Measurements from ENCODE around the gene POU6F2. TPM values are rescaled to one million over a fixed set of nuclear protein-coding genes. Genes with fewer than 3 reads are reported as not detected.
A peak's percentile ranks its signal among the peaks of the same experiment; 100 is the strongest.

Gene POU6F2
- polyA plus RNA-seq, 12 donors: 0.05 to 0.23 (median 0.11) TPM; not detected in 5

DNA sequence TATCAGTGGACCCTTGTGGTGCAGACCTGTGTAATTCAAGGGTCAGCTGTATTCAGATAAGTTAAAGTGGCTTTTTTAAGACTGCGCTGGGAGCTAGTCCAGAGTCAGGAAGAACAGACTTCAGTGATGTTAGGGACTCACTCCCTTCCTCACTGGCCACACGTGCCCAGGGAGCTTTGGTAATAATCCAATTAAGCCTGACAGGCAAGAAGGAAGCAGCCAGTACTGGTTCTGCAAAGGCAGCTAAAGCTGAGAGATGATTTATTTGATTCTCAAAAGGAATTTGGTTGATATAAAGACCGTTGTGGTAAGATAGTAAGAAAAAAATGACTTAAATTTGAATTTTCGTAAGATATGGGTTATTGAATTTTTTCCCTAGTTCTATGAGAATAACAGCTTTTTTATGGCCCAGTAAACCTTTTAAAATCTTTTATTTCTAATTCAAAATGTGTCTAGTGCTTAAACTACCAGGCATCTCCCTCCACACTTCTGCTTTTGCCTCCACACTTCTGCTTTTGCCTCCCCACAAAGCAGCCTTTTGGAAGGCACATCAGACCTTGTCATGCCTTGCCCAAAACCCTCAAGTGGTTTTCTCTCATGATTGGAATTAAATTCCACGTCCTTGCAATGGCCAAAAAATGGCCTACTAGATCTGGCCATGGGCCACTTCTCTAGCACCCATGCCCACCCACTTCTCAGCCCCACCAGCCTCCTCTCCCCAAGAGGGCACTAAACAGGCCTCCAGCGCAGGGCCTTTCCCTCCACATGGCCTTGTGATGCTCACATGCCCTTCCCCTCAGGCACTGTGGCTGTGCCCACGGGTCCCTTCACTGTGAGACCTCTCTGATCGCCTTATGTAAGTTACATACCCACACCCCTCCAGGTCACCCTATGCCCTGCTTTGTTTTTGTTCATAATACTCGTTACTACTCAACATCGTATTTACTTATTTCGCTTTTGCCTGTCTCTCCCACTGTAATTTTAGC lies 92.5 kb downstream of the POU6F2 start:
- no peak for DNase-seq

DNA sequence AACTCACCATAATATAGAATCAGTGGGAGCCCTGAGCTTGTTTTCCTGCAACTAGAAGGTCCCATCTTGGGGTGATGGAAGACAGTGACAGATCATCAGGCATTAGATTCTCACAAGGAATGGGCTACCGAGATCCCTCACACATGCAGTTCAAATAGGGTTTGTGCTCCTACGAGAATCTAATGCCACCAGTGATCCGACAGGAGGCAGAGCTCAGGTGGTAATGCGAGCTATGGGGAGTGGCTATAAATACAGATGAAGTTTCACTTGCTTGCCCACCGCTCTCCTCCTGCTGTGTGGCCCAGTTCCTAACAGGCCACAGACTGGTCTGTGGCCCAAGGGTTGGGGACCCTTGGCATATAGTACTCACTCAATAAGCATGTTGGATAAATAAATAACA lies 93.4 kb downstream of the POU6F2 start:
- DNase-seq: no peak

DNA sequence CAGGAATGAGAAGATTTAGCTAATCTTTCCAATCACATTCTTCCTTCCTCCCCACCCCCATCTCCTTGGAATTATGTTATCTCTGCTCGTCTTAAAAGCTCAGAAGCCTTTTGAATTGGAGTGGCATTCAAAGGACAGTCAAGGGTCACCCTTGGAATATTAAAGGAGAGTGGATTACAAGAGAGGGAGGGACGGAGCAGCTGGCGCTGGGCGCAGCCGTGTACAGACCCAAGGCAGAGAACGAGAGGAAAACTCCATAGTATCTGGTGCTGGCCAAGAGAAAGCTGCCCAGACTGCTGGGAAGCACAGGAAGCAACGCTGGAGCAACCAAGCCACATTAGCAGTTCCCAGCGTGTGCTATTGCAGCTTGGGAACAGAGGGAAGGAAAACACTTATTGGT lies 95.7 kb downstream of the POU6F2 start:
- DNase-seq: peak; percentile 19

DNA sequence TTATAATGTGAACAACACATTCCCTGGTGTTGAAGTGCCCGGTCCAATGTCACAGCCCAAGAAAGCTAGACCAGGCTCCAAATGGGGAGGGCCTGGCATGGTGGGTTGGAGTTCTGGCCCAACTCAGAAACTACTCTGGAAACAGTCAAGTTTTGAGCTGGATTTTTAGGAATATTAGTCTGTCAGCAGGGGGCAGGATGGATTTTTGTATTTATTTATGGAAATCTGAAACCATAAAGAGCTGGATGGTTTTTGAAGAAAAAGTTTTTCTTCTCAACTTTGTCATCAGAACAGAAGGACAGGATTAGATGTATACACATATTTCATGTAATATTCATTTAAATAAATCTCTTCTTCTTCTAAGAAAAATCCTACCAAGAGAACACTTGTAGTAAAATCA lies 97.5 kb downstream of the POU6F2 start:
- no peak for DNase-seq

DNA sequence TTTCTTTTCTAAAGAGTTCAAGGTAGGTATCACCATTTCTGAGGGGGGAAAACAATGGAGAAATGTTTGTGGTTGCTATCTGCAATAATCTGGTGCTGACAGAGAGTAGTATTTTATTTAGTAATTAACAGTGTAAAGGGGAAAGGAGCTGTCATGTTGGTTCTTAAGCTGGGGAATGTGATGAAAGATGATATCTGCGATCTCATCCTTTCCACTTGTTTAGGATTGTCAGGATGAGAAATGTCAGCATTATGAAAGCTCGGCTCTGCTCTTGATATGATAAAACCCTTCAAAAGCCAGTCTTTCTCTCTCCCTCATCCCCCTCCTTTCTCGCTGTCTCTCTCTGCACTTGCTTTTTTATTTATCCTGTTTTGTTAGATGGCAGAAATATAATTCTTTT lies 106.1 kb downstream of the POU6F2 start:
- DNase-seq: no peak

- no peak for DNase-seq
Measured at GRCh38 chr7:39084349-39084748, 106.6 kb downstream of the POU6F2 start.

- DNase-seq: no peak
Measured at GRCh38 chr7:39085189-39085588, 107.5 kb downstream of the POU6F2 start.

GRCh38 chr7:39085590-39086049 lies 107.9 kb downstream of the POU6F2 start:
- DNase-seq: peak; percentile 10

GRCh38 chr7:39086638-39087360 lies 109.1 kb downstream of the POU6F2 start:
- DNase-seq: no peak

GRCh38 chr7:39088730-39089593 lies 111.3 kb downstream of the POU6F2 start:
- no peak for DNase-seq

- DNase-seq: no peak
Measured at GRCh38 chr7:39091145-39091544, 113.4 kb downstream of the POU6F2 start.

DNA sequence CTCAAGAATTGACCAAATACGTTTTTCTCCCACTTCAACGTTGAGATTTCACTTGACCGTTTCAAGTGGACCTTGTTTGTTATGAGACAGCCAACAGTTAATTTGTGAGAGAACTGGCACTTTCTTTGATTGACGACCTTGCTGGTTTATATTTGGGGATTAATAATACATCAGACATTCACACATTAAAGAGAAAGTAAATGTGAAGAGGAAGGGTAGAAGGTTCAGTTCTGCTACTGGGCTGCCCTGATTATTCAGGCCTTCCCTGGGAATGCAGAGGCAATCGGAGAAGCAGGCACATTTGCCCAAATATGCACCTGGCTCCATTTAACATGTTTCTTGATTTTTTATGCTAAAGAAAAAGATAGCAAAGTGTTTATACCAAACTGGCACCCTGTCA lies 114.1 kb downstream of the POU6F2 start:
- no peak for DNase-seq

DNA sequence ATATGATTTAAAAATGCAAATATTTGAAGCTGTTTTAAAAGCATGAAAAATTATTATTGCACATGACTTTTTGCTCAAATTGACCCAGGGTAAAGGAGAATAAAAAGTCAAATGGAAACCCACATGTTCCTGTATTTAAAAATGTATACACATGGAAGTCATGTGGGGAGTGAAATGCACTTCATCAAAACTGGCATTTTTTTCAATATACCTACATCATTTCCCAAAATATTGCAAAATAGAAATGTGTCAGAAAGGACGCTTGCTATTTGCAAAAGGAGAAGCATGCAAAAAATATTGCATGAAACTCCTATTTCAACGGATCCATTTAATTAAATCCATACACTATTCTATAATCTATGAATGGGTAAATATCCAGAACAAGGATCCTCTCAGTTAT lies 117.0 kb downstream of the POU6F2 start:
- no peak for DNase-seq

DNA sequence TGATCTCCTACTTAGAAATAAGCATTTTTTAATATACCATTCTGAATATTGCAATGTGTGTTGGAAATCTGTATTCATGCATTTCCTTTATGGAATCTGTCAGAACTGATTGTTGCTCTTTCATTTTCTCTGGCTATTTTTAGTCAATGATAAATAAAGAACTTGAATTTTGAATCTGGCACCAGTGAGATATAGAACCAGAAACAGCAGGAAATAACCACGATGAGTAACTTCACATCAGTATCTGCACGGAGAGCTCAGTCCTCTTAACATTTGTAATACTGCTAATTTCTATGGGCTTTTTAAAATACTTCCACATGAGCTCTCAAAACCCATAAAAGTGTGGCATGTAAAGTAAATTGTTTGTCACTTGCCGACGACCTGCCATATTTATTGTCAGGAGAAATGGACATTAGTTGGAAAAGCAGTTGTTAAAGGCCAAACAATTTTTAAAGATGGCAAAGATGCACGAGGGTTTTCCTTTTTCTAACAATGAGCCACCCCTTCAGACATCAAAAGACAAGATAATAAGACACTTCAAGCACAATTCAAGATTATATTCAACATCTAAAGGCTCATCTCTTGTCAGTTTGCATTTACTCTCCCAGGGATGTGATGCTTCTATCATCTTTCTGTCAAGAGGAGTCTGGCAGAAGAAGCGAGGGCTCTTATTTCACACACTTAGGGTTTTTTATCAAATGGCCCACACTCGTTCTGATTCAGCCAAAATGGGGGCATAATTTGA lies 118.3 kb downstream of the POU6F2 start:
- DNase-seq: no peak

GRCh38 chr7:39098506-39098905 lies 120.8 kb downstream of the POU6F2 start:
- DNase-seq: no peak

GRCh38 chr7:39099146-39099545 lies 121.4 kb downstream of the POU6F2 start:
- no peak for DNase-seq

- DNase-seq: no peak
Measured at GRCh38 chr7:39100270-39100669, 122.6 kb downstream of the POU6F2 start.

DNA sequence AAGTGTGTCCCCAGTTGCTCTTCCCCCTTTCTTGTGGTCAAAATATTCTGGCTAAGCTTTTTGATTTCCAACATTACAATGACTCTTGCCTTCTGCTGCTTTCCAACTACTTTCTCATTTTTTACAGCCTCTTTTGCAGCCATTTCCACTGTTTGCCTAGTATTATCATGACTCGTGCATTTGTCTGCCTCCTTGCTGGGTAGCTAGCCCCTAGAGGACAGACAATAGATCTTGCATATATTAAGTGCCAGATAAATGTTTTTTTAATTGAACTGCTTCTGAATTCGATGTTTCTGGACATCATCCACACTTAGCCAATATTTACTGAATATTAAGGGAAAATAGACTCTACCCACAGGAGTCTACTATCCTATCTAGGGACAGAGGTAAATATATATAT lies 124.5 kb downstream of the POU6F2 start:
- no peak for DNase-seq

GRCh38 chr7:39105720-39106119 lies 128.0 kb downstream of the POU6F2 start:
- no peak for DNase-seq

- DNase-seq: no peak
Measured at GRCh38 chr7:39125846-39126245, 148.1 kb downstream of the POU6F2 start.

- DNase-seq: no peak
Measured at GRCh38 chr7:39127058-39127457, 149.3 kb downstream of the POU6F2 start.
